MG63 (cell line): ENCODE measurements around the gene KCNG2. TPM values are rescaled to one million over a fixed set of nuclear protein-coding genes. Genes with fewer than 3 reads are reported as not detected.

Source experiments
- DNase-seq: peaks from one replicate; pipeline ENCODE4 v3.0.0-alpha.2; 2020
- H3K27me3 ChIP-seq: fragments of 250-450 bp; sonication (Bioruptor Pico); 2 replicates; pipeline ENCODE4 v1.5.1; 2020; ENCODE audit warnings: mild to moderate bottlenecking, moderate library complexity
- H3K36me3 ChIP-seq: fragments of 250-450 bp; sonication (Bioruptor Pico); 2 replicates; pipeline ENCODE4 v1.5.1; 2020; ENCODE audit warnings: mild to moderate bottlenecking, moderate library complexity
- H3K4me3 ChIP-seq: fragments of 250-450 bp; sonication (Bioruptor Pico); 2 replicates; pipeline ENCODE4 v1.5.1; 2020; ENCODE audit warnings: mild to moderate bottlenecking, moderate library complexity
- H3K9me3 ChIP-seq: fragments of 250-450 bp; sonication (Bioruptor Pico); 2 replicates; pipeline ENCODE4 v1.5.1; 2020; ENCODE audit warnings: mild to moderate bottlenecking, moderate library complexity
- total RNA-seq: library from RNA; depleted of rRNA; stranded (reverse); fragments of >200 nt; shearing (Covaris generic); gene quantifications from 2 replicates; pipeline ENCODE4 v1.2.3, GENCODE V29; 2014; ENCODE audit warnings: low replicate concordance

KCNG2 gene
- total RNA-seq, 1 experiment from 2014 or later, result not detected

- H3K36me3 ChIP-seq, result no peaks in the 10 kb centered on the region
- no peaks in the 10 kb centered on the region for H3K27me3 ChIP-seq
- no peak overlapping the region for H3K4me3 ChIP-seq
- DNase-seq, result no peak
- peaks cover 4% of the 10 kb centered on the region; the same call in 1 of the 2 replicates for H3K9me3 ChIP-seq
These were observed 51.8 kb downstream of the KCNG2 start for GRCh38 chr18:79849328-79850207.

GRCh38 chr18:79850731-79851130 is 53.0 kb downstream of the KCNG2 start:
- H3K27me3 ChIP-seq, result no peaks in the 10 kb centered on the region
- no peaks in the 10 kb centered on the region for H3K9me3 ChIP-seq
- H3K36me3 ChIP-seq, result no peaks in the 10 kb centered on the region
- DNase-seq, result no peak
- H3K4me3 ChIP-seq, result no peak overlapping the region

GRCh38 chr18:79851489-79851888 is 53.8 kb downstream of the KCNG2 start:
- Histone ChIP-seq H3K4me3 (no peak overlapping the region), H3K9me3 (no peaks in the 10 kb centered on the region), H3K27me3 (no peaks in the 10 kb centered on the region), H3K36me3 (no peaks in the 10 kb centered on the region)
- no peak for DNase-seq

- no peak for DNase-seq
- no peaks in the 10 kb centered on the region for H3K36me3 ChIP-seq
- no peaks in the 10 kb centered on the region for H3K9me3 ChIP-seq
- no peak overlapping the region for H3K4me3 ChIP-seq
- no peaks in the 10 kb centered on the region for H3K27me3 ChIP-seq
These were observed 54.2 kb downstream of the KCNG2 start for GRCh38 chr18:79851950-79852349.

- Histone ChIP-seq H3K4me3 (no peak overlapping the region), H3K9me3 (no peaks in the 10 kb centered on the region)
- DNase-seq, result no peak
These were observed 55.0 kb downstream of the KCNG2 start for GRCh38 chr18:79852561-79853302.

GRCh38 chr18:79853303-79853992 is 55.7 kb downstream of the KCNG2 start:
- DNase-seq, result no peak
- H3K36me3 ChIP-seq, result no peaks in the 10 kb centered on the region
- no peak overlapping the region for H3K4me3 ChIP-seq
- H3K9me3 ChIP-seq, result no peaks in the 10 kb centered on the region
- H3K27me3 ChIP-seq, result no peaks in the 10 kb centered on the region

More at GRCh38 chr18:79852561-79853302, 55.0 kb downstream of the KCNG2 start:
- no peaks in the 10 kb centered on the region for H3K27me3 ChIP-seq
- no peaks in the 10 kb centered on the region for H3K36me3 ChIP-seq

- Histone ChIP-seq H3K4me3 (no peak overlapping the region), H3K36me3 (no peaks in the 10 kb centered on the region), H3K9me3 (no peaks in the 10 kb centered on the region), H3K27me3 (no peaks in the 10 kb centered on the region)
- DNase-seq, result no peak
These were observed 56.2 kb downstream of the KCNG2 start for GRCh38 chr18:79853993-79854364.

GRCh38 chr18:79855147-79855933 is 57.6 kb downstream of the KCNG2 start:
- H3K9me3 ChIP-seq, result no peaks in the 10 kb centered on the region
- H3K36me3 ChIP-seq, result no peaks in the 10 kb centered on the region
- peak; percentile 65 for DNase-seq
- no peak overlapping the region for H3K4me3 ChIP-seq
- peaks cover 5% of the 10 kb centered on the region for H3K27me3 ChIP-seq

- peaks cover 2% of the 10 kb centered on the region; the same call in 1 of the 2 replicates for H3K9me3 ChIP-seq
- H3K4me3 ChIP-seq, result no peak overlapping the region
- DNase-seq, result peak; percentile 10
- H3K27me3 ChIP-seq, result peaks cover 5% of the 10 kb centered on the region
- no peaks in the 10 kb centered on the region for H3K36me3 ChIP-seq
These were observed 58.6 kb downstream of the KCNG2 start for GRCh38 chr18:79856119-79857007.

GRCh38 chr18:79857082-79857671 is 59.4 kb downstream of the KCNG2 start:
- H3K9me3 ChIP-seq, result peaks cover 2% of the 10 kb centered on the region; the same call in 1 of the 2 replicates
- DNase-seq, result peak; percentile 15
- peaks cover 5% of the 10 kb centered on the region for H3K27me3 ChIP-seq
- no peaks in the 10 kb centered on the region for H3K36me3 ChIP-seq
- no peak overlapping the region for H3K4me3 ChIP-seq

- Histone ChIP-seq H3K27me3 (peaks cover 5% of the 10 kb centered on the region), H3K9me3 (peaks cover 2% of the 10 kb centered on the region; the same call in 1 of the 2 replicates), H3K36me3 (no peaks in the 10 kb centered on the region), H3K4me3 (no peak overlapping the region)
- DNase-seq, result no peak
These were observed 61.6 kb downstream of the KCNG2 start for GRCh38 chr18:79859314-79859713.

GRCh38 chr18:79861687-79862086 is 63.9 kb downstream of the KCNG2 start:
- H3K4me3 ChIP-seq, result no peak overlapping the region
- DNase-seq, result no peak
- no peaks in the 10 kb centered on the region for H3K36me3 ChIP-seq
- H3K9me3 ChIP-seq, result peaks cover 2% of the 10 kb centered on the region; the same call in 1 of the 2 replicates
- peaks cover 5% of the 10 kb centered on the region for H3K27me3 ChIP-seq

- Histone ChIP-seq H3K27me3 (peaks cover 5% of the 10 kb centered on the region), H3K9me3 (peaks cover 2% of the 10 kb centered on the region; the same call in 1 of the 2 replicates), H3K36me3 (no peaks in the 10 kb centered on the region), H3K4me3 (no peak overlapping the region)
- DNase-seq, result no peak
These were observed 64.8 kb downstream of the KCNG2 start for GRCh38 chr18:79862562-79862961.

GRCh38 chr18:79863161-79864005 is 65.6 kb downstream of the KCNG2 start:
- no peak for DNase-seq
- no peak overlapping the region for H3K4me3 ChIP-seq

More at GRCh38 chr18:79863161-79864005, 65.6 kb downstream of the KCNG2 start:
- Histone ChIP-seq H3K9me3 (peaks cover 2% of the 10 kb centered on the region; the same call in 1 of the 2 replicates), H3K27me3 (peaks cover 5% of the 10 kb centered on the region), H3K36me3 (no peaks in the 10 kb centered on the region)
